Stimulated activated CD4-positive, alpha-beta T cell treated with anti-CD3 and anti-CD28 coated beads, Interleukin-2, amount 100 ng/mL, for 24 hours (primary cell): Measurements from ENCODE around the gene FN3K.

Experiments used
- DNase-seq, 2 donors: peaks; one replicate each; pipeline ENCODE4 v3.0.0-alpha.2; 2020

The FN3K gene

GRCh38 chr17:82797061-82797460 is 61.6 kb downstream of the FN3K start:
- no peak for DNase-seq

DNA sequence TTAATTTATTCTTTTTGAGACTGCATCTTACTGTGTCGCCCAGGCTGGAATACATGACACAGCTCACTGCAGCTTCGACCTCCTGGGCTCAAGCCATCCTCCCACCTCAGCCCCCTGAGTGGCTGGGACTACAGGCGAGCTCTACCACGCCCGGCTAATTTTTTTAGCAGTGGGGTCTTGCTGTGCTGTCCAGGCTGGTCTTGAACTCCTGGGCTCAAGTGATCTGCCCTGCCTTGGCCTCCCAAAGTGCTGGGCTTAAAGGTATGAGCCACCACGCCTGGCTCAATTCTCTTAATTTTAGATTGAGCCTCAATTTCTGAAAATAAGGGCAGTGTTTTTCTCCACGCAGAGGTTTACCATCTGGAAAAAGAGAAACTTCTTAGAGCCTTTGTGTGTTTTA is 63.3 kb downstream of the FN3K start:
- no peak for DNase-seq

GRCh38 chr17:82799591-82799990 is 64.2 kb downstream of the FN3K start:
- no peak for DNase-seq
